ENCODE measurements around the gene ANKRD6. TPM values are rescaled to one million over a fixed set of nuclear protein-coding genes. Genes with fewer than 3 reads are reported as not detected.

ANKRD6 gene
- total and polyA plus RNA-seq, 2 donors (not counting 3 experiments of a cell fraction or from before 2014, with no cell fraction given) = 3.4 to 9.6 TPM

- H3K9ac ChIP-seq (replicated peaks; ENCODE audit: extremely low read depth, insufficient read depth, low read length) = no peak overlapping the region
- H3K9me3 ChIP-seq (replicated peaks; ENCODE audit: control insufficient read depth, insufficient read depth, low read length) = no peaks in the 10 kb centered on the region
- H2AFZ ChIP-seq (ENCODE audit: low read depth, low read length) = no peak overlapping the region
- intact Hi-C loops (cut with micrococcal nuclease) (no loop called here), dilution Hi-C loops (cut with MboI; ENCODE audit: extremely low pct_ligation_motif_present, low sequenced_read_pairs) (no loop called here)
- no peaks in the 10 kb centered on the region for H3K4me1 ChIP-seq (ENCODE audit: control insufficient read depth, extremely low read depth, insufficient read depth, low read length)
- BruUV-seq (replicated peaks) = no TSS peak
- H3K4me2 ChIP-seq (ENCODE audit: insufficient read depth, low read length) = no peak overlapping the region
- no peak for FAIRE-seq
- no peak for DNase-seq (ENCODE audit: low read depth, low spot score)
- ChIA-PET CTCF (interaction anchor here (0.7 to 1.9 kb wide), 3 partner anchors 10 to 37 kb away, joined by 3 to 5 read pairs (median 3); no protein-coding TSS in a partner anchor), POLR2A (no interaction called here)
- H3K27ac ChIP-seq (ENCODE audit: insufficient read depth, low read depth, low read length) = no peak overlapping the region
- no peaks in the 10 kb centered on the region for H3K36me3 ChIP-seq (ENCODE audit: control insufficient read depth in 2 of 2, extremely low read depth in 1 of 2, insufficient read depth in 2 of 2, low read length in 2 of 2)
- H3K4me3 ChIP-seq (replicated peaks in 1 of 3; ENCODE audit: insufficient read depth in 1 of 3, low read depth in 1 of 3, low read length in 3 of 3) = no peak overlapping the region
- TF ChIP-seq MAX (IDR thresholded peaks at IDR 0.05; ENCODE audit: insufficient read depth, insufficient read length) = no peak
- TF ChIP-seq FOS (IDR thresholded peaks at IDR 0.05; ENCODE audit: borderline replicate concordance, insufficient read depth, low read length) = no peak
- no peak for TF ChIP-seq POLR2A (IDR thresholded peaks at IDR 0.05; ENCODE audit: low read depth, low read length)
- TF ChIP-seq EZH2 (IDR thresholded peaks at IDR 0.05; ENCODE audit: borderline replicate concordance, low read depth, low read length, severe bottlenecking) = no peak
- TF ChIP-seq POLR2AphosphoS5 (IDR thresholded peaks at IDR 0.05; ENCODE audit: insufficient read depth, low read depth, low read length) = no peak
- no peak for TF ChIP-seq JUN (IDR thresholded peaks at IDR 0.05; ENCODE audit: borderline replicate concordance, insufficient read depth, insufficient read length, low read depth)
- TF ChIP-seq CTCF (IDR thresholded peaks at IDR 0.05; ENCODE audit: extremely low read depth in 1 of 2, insufficient read depth in 1 of 2, low read depth in 1 of 2, low read length in 2 of 2) = no peak
- no peak for TF ChIP-seq GATA2 (IDR thresholded peaks at IDR 0.05; ENCODE audit: insufficient read depth, insufficient read length, low read depth, low read length)
- TF ChIP-seq MYC (IDR thresholded peaks at IDR 0.05; ENCODE audit: low read depth, low read length) = no peak
- no peaks in the 10 kb centered on the region for H3K79me2 ChIP-seq (ENCODE audit: control insufficient read depth, insufficient read depth, low read length)
- peaks cover 0 to 3% of the 10 kb centered on the region in 2 experiments for H3K27me3 ChIP-seq (ENCODE audit: control insufficient read depth in 2 of 2, insufficient read depth in 2 of 2, low read length in 2 of 2)
- no peaks in the 10 kb centered on the region for H3K9me1 ChIP-seq (replicated peaks; ENCODE audit: control insufficient read depth, extremely low read depth, insufficient read depth, low read length)
- H4K20me1 ChIP-seq (replicated peaks; ENCODE audit: control insufficient read depth, extremely low read depth, insufficient read depth, low read length) = no peaks in the 10 kb centered on the region
Observed at GRCh38 chr6:89468998-89469397, 36.0 kb downstream of the ANKRD6 start.
